ENCODE data around the gene SLC8A1.

- TF ChIP-seq CTCF (IDR thresholded peaks at IDR 0.05): no peak
- no peak for TF ChIP-seq POLR2A (IDR thresholded peaks at IDR 0.05)
- TF ChIP-seq POLR2AphosphoS5 (IDR thresholded peaks at IDR 0.05): no peak
These were observed 28.2 kb upstream of the SLC8A1 start for GRCh38 chr2:40480073-40480472.
